DLD1 (cell line): Measurements from ENCODE around the gene UBE2H.
"Not testable (repeated sequence)": the region's sequence is repeated elsewhere in the genome, so short reads cannot be mapped to it uniquely, and the experiment has no call there.

ENCODE experiments used
- in situ Hi-C: cut with HindIII; loops from 2 replicates; pipeline ENCODE4 v1.10.0; 2017; ENCODE audit warnings: low sequenced_read_pairs

UBE2H gene

DNA sequence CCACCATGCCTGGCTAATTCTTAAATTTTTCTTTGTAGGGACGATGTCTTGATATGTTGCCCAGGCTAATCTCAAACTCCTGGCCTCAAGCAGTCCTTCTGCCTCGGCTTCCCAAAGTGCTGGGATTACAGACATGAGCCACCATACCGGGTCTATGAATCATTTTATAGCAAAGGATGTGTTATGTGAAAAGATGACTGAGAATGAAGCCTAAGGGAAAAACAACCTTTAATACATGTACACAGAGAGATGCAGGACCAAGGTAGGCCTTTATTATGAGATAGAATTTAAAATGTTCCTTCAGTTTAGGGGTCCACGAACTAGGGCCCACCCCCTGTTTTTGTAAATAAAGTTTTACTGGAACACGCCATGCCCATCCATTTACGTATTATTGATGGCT, 41.0 kb downstream of the UBE2H start:
- in situ Hi-C loops: no loop called here

DNA sequence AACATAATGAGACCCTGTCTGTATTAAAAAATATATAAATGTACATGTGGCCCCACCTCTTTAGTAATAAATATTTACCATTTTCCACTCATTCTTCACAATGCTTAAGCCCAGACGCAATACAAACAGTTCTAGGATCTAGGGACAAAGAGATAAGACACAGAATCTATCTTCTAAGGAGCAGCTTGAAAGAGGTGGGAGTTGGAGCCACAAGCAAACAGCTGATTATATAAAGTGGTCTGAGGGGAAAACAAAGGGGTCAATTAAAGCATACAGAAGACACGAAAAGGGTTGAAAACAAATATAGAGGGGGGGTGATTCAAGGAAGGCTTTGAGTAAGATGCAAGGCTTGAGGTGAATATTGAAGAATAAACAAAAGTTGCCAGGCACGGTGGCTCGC, 43.1 kb downstream of the UBE2H start:
- in situ Hi-C loops: no loop called here

DNA sequence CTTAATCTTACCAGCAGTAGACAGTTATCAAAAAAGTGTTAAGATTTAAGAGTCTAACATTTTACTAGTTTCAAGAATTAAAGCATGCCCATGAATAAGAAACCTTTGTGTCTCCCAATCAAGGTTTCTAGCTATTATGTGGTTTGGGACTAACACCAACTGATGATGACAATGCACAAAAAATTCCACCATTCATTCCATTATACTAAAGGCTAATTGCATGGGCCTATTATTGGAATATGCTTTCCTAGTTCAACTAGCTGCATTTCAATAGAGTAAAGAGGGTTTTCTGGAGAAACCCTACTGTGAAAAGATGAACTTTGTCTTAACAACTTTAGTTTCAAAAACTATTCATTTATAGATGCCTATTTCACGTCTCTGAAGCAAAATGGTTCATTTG, 44.6 kb downstream of the UBE2H start:
- in situ Hi-C loops: no loop called here

DNA sequence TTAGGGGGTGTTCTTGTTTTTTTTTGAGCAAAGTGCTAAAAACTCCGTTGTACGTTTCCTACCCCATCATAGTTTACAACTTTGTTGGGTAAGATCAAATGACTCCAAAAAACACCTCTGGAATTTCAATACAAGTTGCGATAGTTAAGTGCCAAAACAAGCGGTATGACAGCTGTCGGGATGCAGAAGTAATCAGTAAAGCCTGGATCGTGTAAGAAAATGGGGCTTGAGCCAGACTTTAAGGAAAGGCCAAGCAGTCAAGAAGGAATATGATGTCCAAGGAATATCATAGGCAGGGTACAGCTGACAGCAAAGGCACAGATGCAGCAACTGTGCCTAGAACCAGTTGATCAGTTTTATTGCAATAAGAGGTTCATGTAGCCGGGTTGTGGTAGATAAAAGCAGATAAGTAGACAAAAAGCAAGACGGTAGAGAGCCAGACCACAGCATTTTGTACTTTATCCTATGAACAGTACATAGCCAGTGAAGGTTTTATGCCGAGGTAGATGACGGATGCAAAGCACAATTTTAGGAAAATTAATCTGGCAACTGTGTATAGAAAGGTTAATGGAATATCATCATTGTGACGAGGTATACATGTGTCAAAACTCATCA, 45.5 kb downstream of the UBE2H start:
- in situ Hi-C loops: no loop called here

DNA sequence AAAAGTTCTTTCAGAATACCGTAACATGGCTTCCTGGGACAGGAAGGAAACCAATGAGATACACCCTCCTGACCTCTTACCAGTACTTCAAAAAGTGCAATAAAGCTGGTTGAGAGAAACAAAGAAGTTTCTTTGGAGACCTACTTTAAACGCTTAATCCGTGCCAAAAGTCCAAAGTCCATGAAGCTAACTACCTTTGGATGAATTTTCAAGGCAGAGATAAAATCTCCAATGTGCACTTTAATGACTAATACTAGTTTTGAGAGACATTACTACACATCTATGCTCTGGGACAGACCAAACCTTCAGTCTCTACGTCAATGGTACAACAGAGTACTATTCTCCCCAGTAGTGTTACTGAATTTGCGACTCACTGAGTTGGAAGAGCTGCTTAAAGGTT, 46.1 kb downstream of the UBE2H start:
- in situ Hi-C loops: no loop called here

DNA sequence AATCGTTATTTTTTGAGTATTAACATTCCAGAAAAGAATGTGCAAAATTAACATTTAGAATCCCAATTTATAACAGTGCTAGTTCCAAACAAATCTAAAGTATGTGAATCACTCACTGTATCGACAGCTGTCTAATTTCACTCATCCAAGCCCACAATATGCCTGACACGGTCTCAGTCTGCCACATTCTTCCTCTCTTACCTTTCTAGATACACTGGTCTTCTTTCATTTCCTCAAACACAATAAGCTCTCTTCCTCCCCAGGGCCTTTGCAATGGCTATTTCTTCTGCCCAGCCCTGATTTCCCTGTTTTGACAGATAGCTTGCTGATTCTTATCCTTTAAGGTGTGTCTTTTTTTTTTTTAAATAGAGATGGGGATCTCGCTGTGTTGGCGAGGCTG, 48.8 kb downstream of the UBE2H start:
- in situ Hi-C loops: no loop called here

DNA sequence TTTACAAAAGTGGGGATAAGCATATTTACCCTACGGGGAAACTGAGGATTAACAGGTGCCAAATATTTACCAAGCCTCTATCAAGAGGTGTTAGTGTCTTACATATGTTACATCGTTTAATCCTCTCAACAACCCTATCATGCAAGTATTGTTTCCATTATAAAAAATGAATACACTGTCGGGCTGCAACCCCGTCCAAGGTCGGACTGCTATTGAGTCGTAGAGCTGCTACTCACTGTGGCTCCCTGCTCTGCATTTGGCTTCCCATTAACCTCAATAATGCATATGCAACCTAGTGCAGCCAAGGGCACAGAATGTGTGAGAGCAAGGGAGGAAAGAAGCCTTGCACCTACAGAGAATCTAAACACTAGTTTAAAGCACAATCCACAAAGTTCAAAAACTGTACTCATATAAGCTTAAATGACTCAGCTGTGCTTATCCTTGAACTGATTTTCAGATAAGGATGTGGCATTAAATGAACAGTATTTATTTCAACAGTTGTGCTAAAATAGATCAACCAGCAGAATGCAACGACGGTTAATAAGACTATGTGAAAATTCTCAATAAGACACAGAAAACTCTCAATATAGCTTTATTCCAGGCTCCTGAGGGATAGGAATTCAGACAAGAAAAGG, 49.9 kb downstream of the UBE2H start:
- in situ Hi-C loops: no loop called here

DNA sequence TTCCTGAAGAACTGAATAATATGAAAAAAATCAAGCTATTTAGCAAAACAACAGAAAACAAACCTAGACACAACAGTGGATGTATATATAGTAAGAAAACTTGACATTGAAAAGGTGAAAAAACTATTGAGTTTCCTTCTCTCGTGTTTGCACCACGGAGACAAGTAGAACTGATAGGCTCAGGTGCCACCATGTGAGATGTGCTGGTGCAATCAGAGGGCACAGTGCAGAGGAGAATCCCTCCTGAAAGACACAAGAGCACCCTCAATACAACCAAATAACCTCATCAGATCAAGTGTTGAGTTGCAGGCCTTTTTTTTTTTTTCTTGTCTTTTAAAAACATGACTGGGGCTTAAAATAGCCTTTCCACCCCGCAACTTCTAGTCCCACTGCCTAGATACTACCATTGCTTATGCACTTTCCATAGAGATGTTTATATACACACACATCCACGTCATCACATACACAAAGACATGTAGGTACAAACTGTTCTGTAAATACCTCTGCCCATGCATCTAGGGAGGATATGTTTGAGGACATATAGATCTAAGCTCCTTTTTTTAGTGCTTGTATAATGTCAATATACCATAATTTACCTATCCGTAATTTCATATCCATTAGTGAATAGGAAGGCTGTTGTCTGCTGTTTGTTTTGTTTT, 54.1 kb downstream of the UBE2H start:
- in situ Hi-C loops: no loop called here

DNA sequence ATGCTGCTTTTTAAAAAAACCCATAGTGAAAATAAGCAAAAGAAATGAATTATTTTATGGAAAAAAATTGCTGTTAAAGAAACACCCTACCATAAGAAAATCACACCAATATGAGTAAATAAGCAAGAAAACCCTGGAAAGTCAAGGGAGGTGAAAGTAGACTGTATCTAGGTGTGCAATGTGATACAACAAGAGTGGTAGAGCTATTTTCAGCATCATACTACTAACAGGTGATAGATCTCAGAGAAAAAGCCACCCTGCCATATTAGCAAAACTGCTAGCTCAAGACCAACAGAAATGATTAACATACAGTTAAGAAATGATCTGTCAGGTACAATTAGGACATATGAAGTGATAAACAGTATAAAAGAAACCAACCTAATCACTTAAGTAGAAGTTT, 54.8 kb downstream of the UBE2H start:
- in situ Hi-C loops: no loop called here

DNA sequence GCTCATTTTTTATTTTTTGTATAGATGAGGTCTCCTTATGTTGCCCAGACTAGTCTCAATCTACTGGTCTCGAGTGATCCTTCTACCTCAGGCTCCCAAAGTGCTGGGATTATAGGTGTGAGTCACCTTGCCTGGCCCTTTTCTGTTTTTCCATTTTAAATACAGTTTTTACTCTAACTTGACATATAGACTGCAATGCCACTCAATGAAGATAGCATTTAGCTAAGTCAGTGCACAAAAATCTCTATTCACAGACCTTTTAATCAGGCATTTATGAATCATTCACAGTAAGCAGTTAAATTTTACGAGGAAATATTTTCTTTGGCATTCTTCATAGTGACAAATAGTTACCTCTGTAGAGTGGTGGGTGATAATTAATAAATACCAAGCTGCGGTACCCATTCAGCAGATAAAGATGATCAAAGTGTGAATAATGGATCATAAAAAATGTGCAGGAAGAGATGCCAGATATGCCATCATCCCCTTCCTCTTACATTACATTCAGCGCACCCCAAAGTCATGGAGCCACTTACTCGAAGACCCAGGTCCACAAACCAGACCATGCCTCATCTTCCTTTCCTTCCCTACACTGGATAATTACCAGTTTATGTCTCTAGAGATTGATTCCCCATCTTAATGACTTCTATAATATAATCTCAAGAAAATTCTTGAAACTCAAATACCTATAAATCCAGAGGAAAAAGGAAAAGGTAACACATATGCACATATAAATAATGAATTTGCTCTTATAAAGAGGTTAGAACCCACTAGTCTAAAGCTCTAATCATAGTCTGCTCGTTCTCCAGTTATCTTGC, 56.0 kb downstream of the UBE2H start:
- in situ Hi-C loops: no loop called here

DNA sequence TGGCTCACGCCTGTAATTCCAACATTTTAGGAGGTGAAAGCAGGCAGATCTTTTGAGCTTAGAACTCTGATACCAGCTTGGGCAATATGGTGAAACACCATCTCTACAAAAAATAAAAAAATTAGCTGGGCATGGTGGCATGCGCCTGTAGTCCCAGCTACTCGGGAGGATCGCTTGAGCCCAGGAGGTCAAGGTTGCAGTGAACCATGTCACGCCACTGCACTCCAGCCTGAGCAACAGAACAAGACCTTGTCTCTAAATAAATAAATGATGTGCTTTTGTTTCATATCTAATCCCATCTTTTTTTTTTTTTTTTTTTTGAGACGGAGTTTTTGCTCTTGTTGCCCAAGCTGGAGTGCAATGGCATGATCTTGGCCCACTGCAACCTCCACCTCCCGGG, 58.6 kb downstream of the UBE2H start:
- in situ Hi-C loops: not testable (repeated sequence)

DNA sequence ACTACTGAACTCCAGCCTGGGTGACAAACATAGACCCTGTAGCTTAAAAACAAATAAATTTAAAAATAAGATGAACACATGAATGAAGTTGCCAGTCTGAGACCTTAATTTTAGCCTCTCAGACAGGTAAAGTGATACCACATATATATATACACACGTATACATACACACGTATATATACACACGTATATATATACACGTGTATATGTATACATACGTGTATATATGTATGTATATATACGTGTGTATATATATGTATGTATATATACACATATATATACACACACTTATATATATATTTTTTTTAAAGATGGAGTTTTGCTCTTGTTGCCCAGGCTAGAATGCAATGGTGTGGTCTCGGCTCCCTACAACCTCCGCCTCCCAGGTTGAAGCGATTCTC, 62.7 kb downstream of the UBE2H start:
- in situ Hi-C loops: no loop called here

DNA sequence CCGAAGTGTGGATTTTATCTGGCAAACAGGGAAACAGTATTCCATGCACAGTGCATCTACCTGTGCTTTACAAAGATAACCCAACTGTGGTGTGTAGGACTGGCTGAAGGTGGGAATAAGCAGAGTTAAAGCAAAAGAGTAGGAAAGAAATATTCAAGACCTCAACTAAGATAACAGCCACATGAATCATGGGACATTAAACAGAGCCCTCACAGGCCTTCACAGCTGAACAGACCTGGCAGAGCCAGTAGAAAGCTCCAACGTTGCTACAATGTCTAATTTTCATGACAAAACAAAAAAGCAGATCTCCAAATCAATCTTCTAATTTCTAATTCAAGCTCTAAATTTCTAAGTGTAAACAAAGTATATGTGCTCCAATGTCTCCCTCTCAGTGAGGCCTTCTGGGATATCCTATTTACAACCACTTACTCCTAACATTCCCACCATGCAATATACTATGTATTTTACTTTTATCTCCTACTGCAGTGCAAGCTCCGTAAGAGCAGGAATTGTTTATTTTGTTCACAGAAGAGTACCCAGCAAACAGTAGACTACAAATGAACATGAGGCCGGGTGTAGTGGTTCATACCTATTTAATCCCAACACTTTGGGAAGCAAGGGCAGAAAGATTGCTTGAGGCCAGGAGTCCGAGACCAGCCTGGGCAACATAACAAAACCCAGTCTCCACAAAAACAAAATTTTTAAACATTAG, 63.5 kb downstream of the UBE2H start:
- in situ Hi-C loops: no loop called here

DNA sequence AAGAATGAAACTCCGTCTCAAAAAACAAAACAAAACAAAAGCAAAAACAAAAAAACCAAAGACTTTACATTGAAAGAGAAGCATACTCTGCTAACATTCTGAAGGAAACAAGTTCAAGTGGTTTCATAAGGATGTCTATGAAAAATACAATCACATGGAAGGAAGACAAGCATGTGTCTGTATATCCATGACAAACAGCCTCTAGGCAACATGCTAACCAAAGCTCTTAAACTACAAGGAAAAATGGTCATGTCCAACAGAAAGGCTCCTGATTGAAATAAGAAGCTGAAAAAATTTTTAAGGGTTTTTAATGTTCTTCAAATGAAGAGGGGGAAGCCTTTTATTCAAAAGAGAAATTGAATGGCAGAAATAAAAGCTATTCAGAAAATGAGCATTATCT, 64.9 kb downstream of the UBE2H start:
- in situ Hi-C loops: no loop called here

DNA sequence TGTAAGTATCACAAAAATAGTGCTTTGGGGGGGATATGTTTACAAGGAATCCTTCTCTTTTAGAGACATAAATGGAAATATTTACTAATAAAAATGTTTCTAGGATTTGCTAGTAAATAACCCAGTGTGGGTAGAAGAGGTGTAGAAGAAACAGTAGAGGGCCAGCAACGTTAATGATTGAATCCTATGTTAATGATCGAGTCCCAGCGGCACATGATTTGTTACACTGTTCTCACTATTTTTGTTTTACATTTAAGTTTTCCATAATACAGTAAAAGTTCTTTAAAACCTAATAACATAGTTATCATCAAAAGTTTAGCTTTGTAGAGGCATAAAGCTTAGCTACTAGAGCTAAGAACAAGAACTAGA, 66.0 kb downstream of the UBE2H start:
- in situ Hi-C loops: no loop called here

DNA sequence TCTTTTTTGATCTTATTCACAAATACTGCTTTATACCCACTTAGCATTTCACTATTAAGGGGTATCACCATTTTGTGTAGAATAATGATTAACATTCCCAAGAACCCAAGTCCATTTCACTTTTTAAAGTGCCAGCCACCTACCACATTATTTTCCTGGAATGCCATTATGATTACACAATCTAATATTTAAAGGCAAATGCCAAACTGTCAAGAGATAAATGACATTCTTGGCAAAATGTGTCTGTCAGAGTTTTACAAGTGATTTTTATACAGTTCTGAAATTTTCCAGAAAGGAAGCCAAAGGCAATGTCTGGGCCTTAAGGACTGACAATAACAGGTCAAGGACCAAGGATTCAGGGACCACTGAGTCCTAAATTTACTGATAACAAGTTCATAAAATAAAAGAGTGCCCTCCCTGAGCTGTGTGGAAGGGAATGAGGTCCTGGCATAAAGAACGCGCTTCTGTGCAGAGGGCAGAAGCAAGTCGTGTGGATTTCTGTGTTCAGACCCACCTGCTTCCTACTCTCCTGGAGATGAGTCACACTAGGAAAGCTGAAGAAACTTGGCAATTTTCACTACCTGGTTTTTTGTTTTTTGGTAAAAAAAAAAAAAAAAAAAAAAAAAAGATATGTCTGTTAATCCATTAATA, 66.5 kb downstream of the UBE2H start:
- in situ Hi-C loops: no loop called here

DNA sequence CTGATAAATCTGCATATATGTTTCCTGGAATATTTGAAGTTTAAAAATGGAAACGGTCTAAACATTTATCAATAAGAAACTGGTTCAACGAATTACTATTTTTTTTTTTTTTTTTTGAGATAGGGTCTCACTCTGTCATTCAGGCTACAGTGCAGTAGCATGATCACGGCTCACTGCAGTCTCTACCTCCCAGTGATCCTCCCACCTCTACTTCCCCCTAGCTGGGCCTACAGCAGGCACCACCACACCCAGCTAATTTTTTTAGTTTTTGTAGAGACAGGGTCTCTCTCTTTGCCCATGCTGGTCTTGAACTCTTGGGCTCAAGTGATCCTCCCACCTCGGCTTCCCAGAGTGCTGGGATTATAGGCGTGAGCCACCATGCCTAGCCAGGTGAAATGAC, 68.3 kb downstream of the UBE2H start:
- in situ Hi-C loops: no loop called here

DNA sequence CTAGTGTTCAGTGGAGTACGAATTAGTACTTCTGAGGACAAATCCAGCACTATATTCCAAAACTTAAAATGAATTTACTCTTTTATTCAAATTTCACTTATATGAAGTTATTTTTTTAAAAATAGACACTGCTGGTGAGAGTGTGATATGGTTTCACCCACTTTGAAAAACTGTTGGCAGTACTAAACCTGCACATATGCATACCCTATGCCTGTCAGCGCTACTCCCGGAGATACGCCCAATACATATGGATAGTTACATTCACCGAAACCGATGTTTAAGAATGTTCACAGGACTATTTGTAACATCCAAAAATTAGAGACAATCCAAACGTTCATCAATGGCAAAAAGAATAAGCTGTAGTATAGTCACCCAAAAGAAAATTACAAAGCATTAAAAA, 69.6 kb downstream of the UBE2H start:
- in situ Hi-C loops: no loop called here

DNA sequence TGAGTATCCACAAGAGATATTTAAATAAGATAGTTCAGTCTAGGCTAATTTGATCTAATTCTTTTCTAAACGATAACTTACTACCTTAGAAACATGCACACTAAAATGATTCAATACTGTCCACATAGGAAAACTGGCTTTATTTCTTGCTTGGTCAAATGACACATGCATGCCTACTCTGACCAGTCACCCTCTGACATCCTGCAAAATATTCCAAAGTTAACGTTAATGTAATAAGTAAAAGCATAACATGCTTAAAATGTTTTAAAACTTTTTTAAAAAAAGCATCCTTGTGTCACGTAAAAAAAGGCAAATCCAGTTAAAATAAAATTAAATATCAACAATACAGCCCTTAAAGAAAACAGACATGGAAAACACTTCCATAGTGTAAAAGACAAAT, 70.2 kb downstream of the UBE2H start:
- in situ Hi-C loops: no loop called here

DNA sequence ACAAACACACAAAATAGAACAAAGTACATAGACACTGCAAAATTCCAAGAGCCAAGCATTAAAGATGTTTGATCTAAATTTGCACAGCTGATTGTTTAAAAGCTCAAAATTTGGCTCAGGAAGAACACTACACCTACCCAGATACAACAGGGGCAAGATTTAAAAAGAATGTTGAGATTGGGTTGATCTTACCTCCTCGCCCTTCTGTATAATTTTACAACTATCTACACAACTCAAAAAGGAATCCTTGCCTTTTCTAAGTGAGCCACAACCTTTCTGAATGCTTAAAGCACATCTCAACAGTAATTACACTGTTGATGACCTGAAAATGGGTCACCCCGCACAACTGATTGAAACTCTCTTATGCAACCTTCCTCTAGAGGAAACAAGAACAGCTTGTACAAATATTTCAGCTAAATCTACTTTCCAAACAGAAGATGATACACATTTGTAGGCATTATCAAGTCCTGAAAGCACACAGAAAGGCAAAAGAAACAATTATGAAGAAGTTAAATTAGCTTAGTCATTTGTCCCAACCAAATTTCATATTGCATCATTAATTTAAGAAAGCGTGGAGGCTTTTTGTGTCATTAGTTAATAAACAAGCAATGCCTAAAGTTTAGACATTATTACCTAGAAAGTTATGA, 75.5 kb downstream of the UBE2H start:
- in situ Hi-C loops: no loop called here
